GM12878 (cell line): ENCODE data around the gene PARG. TPM values are rescaled to one million over a fixed set of nuclear protein-coding genes. Genes with fewer than 3 reads are reported as not detected.

Source experiments
- ATAC-seq: fragments of 200-7000 bp; cut with Tn5 transposase; 3 replicates; pipeline ENCODE4 v1.9.1; 2020; ENCODE audit warnings: mild to moderate bottlenecking, moderate library complexity
- BruUV-seq: library from RNA; stranded (reverse); fragments of 400-500 nt; replicated peaks from 2 replicates; lab custom pipeline; 2021; lab: Mats Ljungman, UMichigan
- CTCF ChIA-PET: fragments of 300-600 bp; sonication (Branson Sonifier 250); formaldehyde crosslinking; extraction: SDS; loops from one replicate; lab custom pipeline; 2021; ENCODE audit warnings: inconsistent platforms; lab: Yijun Ruan, JAX
- POLR2A ChIA-PET: fragments of 350-600 bp; formaldehyde crosslinking; extraction: SDS; loops from one replicate; lab custom pipeline; 2021; ENCODE audit warnings: inconsistent platforms; lab: Charles Lee
- RAD21 ChIA-PET: fragments of 300-600 bp; sonication (Branson Sonifier 250); formaldehyde crosslinking; loops from one replicate; lab custom pipeline; 2023; ENCODE audit warnings: antibody characterized with exemption; ENCODE audit not compliant: unreplicated experiment; lab: Charles Lee
- SMC1A ChIA-PET: fragments of 300-600 bp; sonication (Branson Sonifier 250); formaldehyde crosslinking; loops from one replicate; lab custom pipeline; 2023; ENCODE audit not compliant: unreplicated experiment, uncharacterized antibody; lab: Charles Lee
- DNase-seq: peaks from one replicate; pipeline ENCODE4 v3.0.0-alpha.2; 2011; ENCODE audit warnings: low read depth, low spot score
- FAIRE-seq: peaks from 3 replicates; lab custom pipeline; 2011; peaks lifted over from hg19 to GRCh38; lab: Jason Lieb, UNC
- H2AFZ ChIP-seq: 2 replicates; pipeline ENCODE4 v1.6.0; 2011; ENCODE audit warnings: low read depth, low read length, control low read depth; ENCODE audit not compliant: control insufficient read depth
- H3K27ac ChIP-seq: 2 replicates; pipeline ENCODE4 v1.5.1; 2011; ENCODE audit warnings: control low read depth; ENCODE audit not compliant: control insufficient read depth, insufficient read depth
- H3K27me3 ChIP-seq, 2 experiments: replicated peaks in 1 of 2; 2 replicates each; pipeline versions ENCODE4 v1.6.0 to v1.6.1; 2011; ENCODE audit warnings: low read length in 1 of 2; ENCODE audit not compliant: control insufficient read depth in 2 of 2, insufficient read depth in 2 of 2
- H3K36me3 ChIP-seq, 2 experiments: 2 replicates each; pipeline ENCODE4 v1.5.1; 2011; ENCODE audit warnings: low read length in 1 of 2; ENCODE audit not compliant: control insufficient read depth in 2 of 2, insufficient read depth in 2 of 2
- H3K4me1 ChIP-seq: 2 replicates; pipeline ENCODE4 v1.6.1; 2011; ENCODE audit warnings: mild to moderate bottlenecking, low read length, moderate library complexity, mixed read lengths; ENCODE audit not compliant: control insufficient read depth, insufficient read depth
- H3K4me2 ChIP-seq: 2 replicates; pipeline ENCODE4 v1.6.0; 2011; ENCODE audit warnings: control low read depth; ENCODE audit not compliant: control insufficient read depth, insufficient read depth
- H3K4me3 ChIP-seq: fragments of 200-600 bp; sonication (generic); 2 replicates; pipeline ENCODE4 v1.5.1; 2016
- H3K79me2 ChIP-seq: 2 replicates; pipeline ENCODE4 v1.6.0; 2011; ENCODE audit warnings: low read length; ENCODE audit not compliant: control insufficient read depth, insufficient read depth
- H3K9ac ChIP-seq: 2 replicates; pipeline ENCODE4 v1.8.0; 2011; ENCODE audit warnings: low read length, control low read depth, mixed read lengths; ENCODE audit not compliant: control insufficient read depth, insufficient read depth
- H3K9me3 ChIP-seq: replicated peaks from 3 replicates; pipeline ENCODE4 v1.5.1; 2011; ENCODE audit warnings: mild to moderate bottlenecking, low read length; ENCODE audit not compliant: control insufficient read depth, insufficient read depth
- H4K20me1 ChIP-seq: 2 replicates; pipeline ENCODE4 v1.6.0; 2011; ENCODE audit not compliant: control insufficient read depth, insufficient read depth
- CEBPZ ChIP-seq: fragments of 150-350 bp; IDR thresholded peaks from 2 replicates; pipeline ENCODE4 v1.6.1; 2016; ENCODE audit warnings: low read depth, low read length
- E2F8 ChIP-seq: fragments of 450-650 bp; IDR thresholded peaks from 2 replicates; pipeline ENCODE4 v1.6.1; 2018; ENCODE audit warnings: mild to moderate bottlenecking, low read depth, moderate library complexity; ENCODE audit not compliant: partially characterized antibody
- ELK1 ChIP-seq: IDR thresholded peaks from 2 replicates; pipeline ENCODE4 v1.6.1; 2012; ENCODE audit warnings: low read depth, low read length, improper control_type of control experiment
- EZH2 ChIP-seq: IDR thresholded peaks from 2 replicates; pipeline ENCODE4 v1.6.1; 2012; ENCODE audit warnings: low read depth, mild to moderate bottlenecking, control low read depth, inconsistent platforms, low read length, borderline replicate concordance; ENCODE audit not compliant: control insufficient read depth
- GATAD2B ChIP-seq: fragments of 450-650 bp; conservative IDR thresholded peaks from 2 replicates; pipeline ENCODE4 v1.6.1; 2017; ENCODE audit warnings: low read depth, mild to moderate bottlenecking, moderate library complexity
- JUNB ChIP-seq: IDR thresholded peaks from 2 replicates; pipeline ENCODE4 v1.6.1; 2016; ENCODE audit warnings: antibody characterized with exemption, mild to moderate bottlenecking
- MEF2A ChIP-seq: IDR thresholded peaks from 2 replicates; pipeline ENCODE4 v1.6.1; 2011; ENCODE audit warnings: low read depth, mild to moderate bottlenecking, low read length, moderate library complexity; ENCODE audit not compliant: insufficient read depth
- NR2F1 ChIP-seq: fragments of 450-650 bp; conservative IDR thresholded peaks from 2 replicates; pipeline ENCODE4 v1.6.1; 2017; ENCODE audit warnings: mild to moderate bottlenecking
- PML ChIP-seq: IDR thresholded peaks from 2 replicates; pipeline ENCODE4 v1.6.1; 2012; ENCODE audit warnings: low read length, inconsistent platforms
- POLR2AphosphoS2 ChIP-seq: IDR thresholded peaks from 2 replicates; pipeline ENCODE4 v1.6.1; 2011; ENCODE audit warnings: low read depth, mild to moderate bottlenecking, low read length, improper control_type of control experiment, moderate library complexity
- POLR2AphosphoS5 ChIP-seq: IDR thresholded peaks from 2 replicates; pipeline ENCODE4 v1.6.1; 2011; ENCODE audit warnings: mild to moderate bottlenecking, low read length, inconsistent platforms
- TAF1 ChIP-seq: IDR thresholded peaks from 2 replicates; pipeline ENCODE4 v1.6.1; 2011; ENCODE audit warnings: mild to moderate bottlenecking, low read depth, low read length, borderline replicate concordance
- ZBED1 ChIP-seq: IDR thresholded peaks from 2 replicates; pipeline ENCODE4 v1.6.1; 2016; ENCODE audit warnings: borderline replicate concordance
- WGBS: methylation state at CpG from one replicate; pipeline ENCODE4 v1.1.6; 2016; ENCODE audit warnings: low lambda C conversion rate; ENCODE audit not compliant: insufficient replicate concordance, insufficient coverage; ENCODE audit errors: missing lambda C conversion rate; 5-methylcytosine and 5-hydroxymethylcytosine counted together
- in situ Hi-C: fragments of 300-500 bp; cut with MboI; formaldehyde crosslinking; loops from 9 replicates; pipeline ENCODE4 v1.14.3; 2018; ENCODE audit warnings: mixed read lengths
- intact Hi-C: fragments of 100-400 bp; cut with micrococcal nuclease; formaldehyde crosslinking; loops from one replicate; pipeline ENCODE4 v1.14.2; 2022; ENCODE audit not compliant: unreplicated experiment
- polyA plus RNA-seq, 11 experiments: library from polyadenylated mRNA; depleted of rRNA in 4 of 11; unstranded in 6 of 11; stranded (reverse) in 5 of 11; fragments of >200 nt; fragmentation: Nextera tagmentation in 4 of 11; fragmentation: Illumina TruSeq in 1 of 11; extraction: Ambion mirVana in 4 of 11; extraction: Trizol in 1 of 11; gene quantifications; 1 replicate in 1 of 11; 2 replicates in 10 of 11; pipeline versions ENCODE4 v1.2.1 to v1.2.3, GENCODE V29; 2011 to 2016; ENCODE audit warnings: inconsistent platforms in 2 of 11, missing spikeins in 2 of 11, low read depth in 1 of 11
- total RNA-seq, 4 experiments: library from RNA; depleted of rRNA in 3 of 4; stranded (reverse); fragments of >200 nt in 3 of 4; fragmentation: Illumina TruSeq in 1 of 4; extraction: Trizol in 1 of 4; gene quantifications; 2 replicates each; pipeline versions ENCODE4 v1.2.1 to v1.2.3, GENCODE V29; 2013 to 2021

PARG gene
- total and polyA plus RNA-seq, 10 of the 15 experiments (the other 5 are each of a cell fraction or from before 2014, with no cell fraction given), result 4.8 to 35.4 (median 21.9) TPM

- no peak for TF ChIP-seq TAF1
- no peak for TF ChIP-seq PML
- TF ChIP-seq ELK1, result no peak
- TF ChIP-seq, all 136 proteins: peak for 0
These were observed 150.7 kb downstream of the PARG start (continued) for GRCh38 chr10:49791100-49791499.

- Histone ChIP-seq H3K27ac (no peak overlapping the region), H2AFZ (no peak overlapping the region), H3K4me2 (no peak overlapping the region), H3K27me3 (no peaks in the 10 kb centered on the region; a peak in 1 of 4 replicates), H3K79me2 (no peaks in the 10 kb centered on the region), H4K20me1 (no peaks in the 10 kb centered on the region), H3K9ac (no peak overlapping the region), H3K36me3 (no peaks in the 10 kb centered on the region), H3K4me1 (no peaks in the 10 kb centered on the region), H3K9me3 (no peaks in the 10 kb centered on the region), H3K4me3 (no peak overlapping the region)
- DNase-seq, result no peak
- in situ Hi-C loops, result no loop called here
- no TSS peak for BruUV-seq
- ChIA-PET POLR2A (no interaction called here), RAD21 (no interaction called here), SMC1A (no interaction called here), CTCF (interaction anchor here (0.8 kb wide), 1 partner anchor 10 kb away, joined by 3 read pairs; no protein-coding TSS in a partner anchor)
- intact Hi-C loops, result no loop called here
- 41% methylated on average over 8 of the region's 8 CpGs for WGBS
- no peak for FAIRE-seq
- no peak for ATAC-seq
- TF ChIP-seq NR2F1 (no peak), ZBED1 (no peak), EZH2 (no peak), GATAD2B (no peak), E2F8 (no peak), POLR2AphosphoS2 (no peak), POLR2AphosphoS5 (no peak), MEF2A (no peak), CEBPZ (no peak), JUNB (no peak)
These were observed 157.1 kb downstream of the PARG start for GRCh38 chr10:49784681-49785080.
